ENCODE results near the gene NMNAT2. TPM values are rescaled to one million over a fixed set of nuclear protein-coding genes. Genes with fewer than 3 reads are reported as not detected.

Gene NMNAT2
- total and polyA plus RNA-seq, 2 experiments from 2014 or later = 2.4 to 4.2 TPM

DNA sequence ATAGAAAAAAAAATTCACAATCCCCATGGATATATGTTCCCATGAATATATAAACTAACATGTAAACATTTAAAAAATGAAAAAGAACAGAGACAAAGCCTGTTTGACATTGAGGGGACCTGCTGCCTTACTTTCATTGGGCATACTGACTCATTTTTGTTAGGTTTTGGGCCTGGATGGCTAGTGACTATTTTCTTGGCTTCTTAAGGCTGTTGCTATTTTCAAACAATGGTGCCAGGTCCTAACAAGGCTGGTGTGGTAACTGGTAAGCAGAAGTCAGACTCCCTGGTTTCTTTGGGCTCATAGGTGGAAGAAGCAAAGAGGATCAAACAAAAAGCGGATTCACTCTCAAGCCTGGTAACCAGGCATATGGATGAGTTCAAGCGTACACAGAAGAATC, 181.1 kb downstream of the NMNAT2 start:
- TF ChIP-seq EZH2 (IDR thresholded peaks at IDR 0.05; ENCODE audit: insufficient read depth, poor library complexity, severe bottlenecking) = no peak
- no peak for TF ChIP-seq EZH2phosphoT487 (IDR thresholded peaks at IDR 0.05; ENCODE audit: insufficient read depth, low read depth)
- WGBS, 2 experiments (ENCODE audit: low coverage in 1 of 2, low lambda C conversion rate in 2 of 2, missing lambda C conversion rate in 2 of 2) = 96 to 98% methylated on average over 2 of the region's 2 CpGs
- Histone ChIP-seq H3K9me2 (ENCODE audit: insufficient read depth) (no peaks in the 10 kb centered on the region), H3K79me2 (ENCODE audit: insufficient read depth) (no peaks in the 10 kb centered on the region), H3K4me2 (ENCODE audit: unreplicated experiment) (no peak overlapping the region), H3K9me3 (ENCODE audit: low read depth) (no peaks in the 10 kb centered on the region), H3K36me3 (ENCODE audit: low read depth) (no peaks in the 10 kb centered on the region), H2AFZ (no peak overlapping the region), H3K27ac (peak overlapping the region; percentile 100), H3K27me3 (replicated peaks; ENCODE audit: insufficient read depth) (no peaks in the 10 kb centered on the region), H3K4me1 (ENCODE audit: insufficient read depth) (peaks cover 75% of the 10 kb centered on the region), H3K4me3 (no peak overlapping the region), H3F3A (ENCODE audit: insufficient read depth) (peaks cover 82% of the 10 kb centered on the region), H4K20me1 (ENCODE audit: insufficient read depth) (no peaks in the 10 kb centered on the region), H3K9ac (no peak overlapping the region)
- in situ Hi-C loops (cut with MboI) = no loop called here
- peak; percentile 46 for DNase-seq

DNA sequence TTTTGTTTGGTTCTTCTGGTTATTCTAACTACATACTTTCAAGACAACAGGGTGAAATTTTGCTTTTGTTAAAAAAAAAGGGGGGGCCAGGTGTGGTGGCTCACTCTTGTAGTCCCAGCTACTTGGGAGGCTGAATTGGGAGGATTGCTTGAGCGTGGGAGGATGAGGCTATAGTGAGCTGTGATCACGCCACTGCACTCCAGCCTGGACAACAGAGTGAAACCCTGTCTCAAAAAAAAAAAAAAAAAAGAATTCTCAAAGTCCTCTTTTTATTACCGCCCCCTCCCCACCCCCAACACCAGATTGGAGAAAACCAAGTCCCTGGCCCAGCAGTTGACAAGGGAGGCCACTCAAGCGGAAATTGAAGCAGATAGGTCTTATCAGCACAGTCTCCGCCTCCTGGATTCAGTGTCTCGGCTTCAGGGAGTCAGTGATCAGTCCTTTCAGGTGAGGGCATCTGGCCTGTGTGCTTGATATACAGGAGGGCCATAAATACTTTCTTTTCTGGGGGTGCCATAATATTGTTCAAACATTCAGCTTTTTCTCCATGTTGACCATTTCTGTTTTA, 181.9 kb downstream of the NMNAT2 start:
- DNase-seq = no peak
- no peaks in the 10 kb centered on the region for H3K79me2 ChIP-seq (ENCODE audit: insufficient read depth)
- no peaks in the 10 kb centered on the region for H3K9me3 ChIP-seq (ENCODE audit: low read depth)
- H4K20me1 ChIP-seq (ENCODE audit: insufficient read depth) = no peaks in the 10 kb centered on the region
- WGBS, 2 experiments (ENCODE audit: low coverage in 1 of 2, low lambda C conversion rate in 2 of 2, missing lambda C conversion rate in 2 of 2) = 97 to 99% methylated on average over 6 of the region's 6 CpGs
- no peak overlapping the region for H2AFZ ChIP-seq
- TF ChIP-seq EZH2 (IDR thresholded peaks at IDR 0.05; ENCODE audit: insufficient read depth, poor library complexity, severe bottlenecking) (no peak), EZH2phosphoT487 (IDR thresholded peaks at IDR 0.05; ENCODE audit: insufficient read depth, low read depth) (no peak)
- H3K9me2 ChIP-seq (ENCODE audit: insufficient read depth) = no peaks in the 10 kb centered on the region
- peaks cover 71% of the 10 kb centered on the region for H3K4me1 ChIP-seq (ENCODE audit: insufficient read depth)
- H3K27ac ChIP-seq = peak overlapping the region; percentile 100
- no peaks in the 10 kb centered on the region for H3K36me3 ChIP-seq (ENCODE audit: low read depth)
- no peak overlapping the region for H3K4me2 ChIP-seq (ENCODE audit: unreplicated experiment)
- H3K27me3 ChIP-seq (replicated peaks; ENCODE audit: insufficient read depth) = no peaks in the 10 kb centered on the region
- peak overlapping the region; percentile 95; the same call in 1 of the 2 replicates for H3K9ac ChIP-seq
- no peak overlapping the region for H3K4me3 ChIP-seq
- in situ Hi-C loops (cut with MboI) = no loop called here
- H3F3A ChIP-seq (ENCODE audit: insufficient read depth) = peaks cover 76% of the 10 kb centered on the region

DNA sequence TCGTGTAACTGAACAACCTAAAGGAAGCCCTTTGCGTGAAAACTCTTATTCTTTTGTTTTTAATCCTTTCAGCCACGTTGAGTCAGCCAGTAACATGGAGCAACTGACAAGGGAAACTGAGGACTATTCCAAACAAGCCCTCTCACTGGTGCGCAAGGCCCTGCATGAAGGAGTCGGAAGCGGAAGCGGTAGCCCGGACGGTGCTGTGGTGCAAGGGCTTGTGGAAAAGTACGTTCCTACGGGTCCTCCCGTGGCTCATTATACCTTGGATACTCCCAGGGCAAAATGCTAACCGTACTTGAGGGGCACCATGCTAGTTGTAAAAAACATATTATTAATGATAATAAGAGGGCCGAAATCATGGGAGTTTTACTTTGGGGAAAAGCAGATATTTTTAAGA, 182.7 kb downstream of the NMNAT2 start:
- TF ChIP-seq EZH2phosphoT487 (IDR thresholded peaks at IDR 0.05; ENCODE audit: insufficient read depth, low read depth) (no peak), EZH2 (IDR thresholded peaks at IDR 0.05; ENCODE audit: insufficient read depth, poor library complexity, severe bottlenecking) (no peak)
- Histone ChIP-seq H2AFZ (peak overlapping the region; percentile 22), H3K9me3 (ENCODE audit: low read depth) (no peaks in the 10 kb centered on the region), H3K4me2 (ENCODE audit: unreplicated experiment) (peak overlapping the region; percentile 90), H3K27me3 (replicated peaks; ENCODE audit: insufficient read depth) (no peaks in the 10 kb centered on the region), H3K36me3 (ENCODE audit: low read depth) (no peaks in the 10 kb centered on the region), H3K79me2 (ENCODE audit: insufficient read depth) (no peaks in the 10 kb centered on the region), H3K9ac (peak overlapping the region; percentile 95), H3K9me2 (ENCODE audit: insufficient read depth) (no peaks in the 10 kb centered on the region), H3F3A (ENCODE audit: insufficient read depth) (peaks cover 75% of the 10 kb centered on the region), H3K27ac (peak overlapping the region; percentile 100), H3K4me1 (ENCODE audit: insufficient read depth) (peaks cover 71% of the 10 kb centered on the region), H3K4me3 (peak overlapping the region; percentile 75), H4K20me1 (ENCODE audit: insufficient read depth) (no peaks in the 10 kb centered on the region)
- in situ Hi-C loops (cut with MboI) = no loop called here
- 77 to 83% methylated on average over 14 of the region's 14 CpGs for WGBS, 2 experiments (ENCODE audit: low coverage in 1 of 2, low lambda C conversion rate in 2 of 2, missing lambda C conversion rate in 2 of 2)
- no peak for DNase-seq

DNA sequence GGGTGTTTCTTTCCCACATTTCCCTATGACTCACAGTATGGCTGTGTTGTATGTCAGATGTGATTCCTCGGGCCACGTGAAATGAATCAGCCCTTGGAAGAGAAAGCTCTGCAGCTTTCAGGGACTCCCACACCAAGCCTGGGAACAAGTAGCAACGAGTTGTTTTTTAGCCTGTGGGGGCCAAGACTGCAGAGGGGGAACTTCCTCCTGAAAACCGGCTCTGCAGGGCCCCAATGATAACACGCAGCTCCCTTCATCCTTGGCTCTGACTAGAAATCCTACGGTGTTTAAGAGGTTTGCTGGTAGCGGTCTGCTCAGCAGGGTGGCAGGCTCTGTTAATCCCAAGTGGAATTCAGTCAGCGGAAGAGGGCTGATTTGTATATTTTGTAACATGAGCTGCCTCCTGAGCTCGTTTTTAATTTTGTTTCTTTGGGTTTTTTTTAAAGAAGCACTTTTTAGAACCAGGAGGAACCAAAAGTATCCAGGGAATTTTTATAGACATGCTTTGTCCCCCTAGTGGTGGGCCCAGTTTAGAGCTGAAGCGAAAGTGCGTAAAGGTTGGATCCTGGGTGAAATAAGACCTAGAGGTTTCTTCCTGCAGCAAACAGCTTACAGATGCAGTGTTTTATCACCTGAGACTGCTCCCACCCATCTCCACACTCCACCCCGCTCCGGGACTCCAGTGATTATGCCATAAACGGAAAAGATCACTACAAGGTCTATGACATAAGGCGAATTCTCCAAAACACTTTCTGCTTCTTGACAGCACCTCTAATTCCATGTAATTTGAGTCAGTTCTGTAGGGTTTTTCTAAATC, 183.3 kb downstream of the NMNAT2 start:
- peaks cover 75% of the 10 kb centered on the region for H3F3A ChIP-seq (ENCODE audit: insufficient read depth)
- peak overlapping the region; percentile 100 for H3K27ac ChIP-seq
- no peaks in the 10 kb centered on the region for H3K79me2 ChIP-seq (ENCODE audit: insufficient read depth)
- peak; percentile 97 for DNase-seq
- H3K9me2 ChIP-seq (ENCODE audit: insufficient read depth) = no peaks in the 10 kb centered on the region
- H3K4me3 ChIP-seq = peak overlapping the region; percentile 75
- no peaks in the 10 kb centered on the region for H3K36me3 ChIP-seq (ENCODE audit: low read depth)
- no peaks in the 10 kb centered on the region for H3K27me3 ChIP-seq (replicated peaks; ENCODE audit: insufficient read depth)
- no peak for TF ChIP-seq EZH2 (IDR thresholded peaks at IDR 0.05; ENCODE audit: insufficient read depth, poor library complexity, severe bottlenecking)
- TF ChIP-seq EZH2phosphoT487 (IDR thresholded peaks at IDR 0.05; ENCODE audit: insufficient read depth, low read depth) = no peak
- peaks cover 71% of the 10 kb centered on the region for H3K4me1 ChIP-seq (ENCODE audit: insufficient read depth)
- H4K20me1 ChIP-seq (ENCODE audit: insufficient read depth) = no peaks in the 10 kb centered on the region
- no peaks in the 10 kb centered on the region for H3K9me3 ChIP-seq (ENCODE audit: low read depth)
- peak overlapping the region; percentile 95 for H3K9ac ChIP-seq
- H3K4me2 ChIP-seq (ENCODE audit: unreplicated experiment) = peak overlapping the region; percentile 90
- 2% methylated on average over 15 of the region's 15 CpGs for WGBS, 2 experiments (ENCODE audit: low coverage in 1 of 2, low lambda C conversion rate in 2 of 2, missing lambda C conversion rate in 2 of 2)
- H2AFZ ChIP-seq = peak overlapping the region; percentile 22
- in situ Hi-C loops (cut with MboI) = no loop called here

All from GM23248 (cell line).